GM21360 (cell line): Measurements from ENCODE around the gene PBXIP1.
A peak's percentile ranks its signal among the peaks of the same experiment; 100 is the strongest.
"Not testable (repeated sequence)": the region's sequence is repeated elsewhere in the genome, so short reads cannot be mapped to it uniquely, and the experiment has no call there.

Experiments
- ATAC-seq: cut with Tn5 transposase; IDR thresholded peaks from one replicate; pipeline ENCODE4 v1.9.1; 2021; ENCODE audit warnings: mild to moderate bottlenecking, moderate library complexity; ENCODE audit not compliant: unreplicated experiment

PBXIP1 gene

DNA sequence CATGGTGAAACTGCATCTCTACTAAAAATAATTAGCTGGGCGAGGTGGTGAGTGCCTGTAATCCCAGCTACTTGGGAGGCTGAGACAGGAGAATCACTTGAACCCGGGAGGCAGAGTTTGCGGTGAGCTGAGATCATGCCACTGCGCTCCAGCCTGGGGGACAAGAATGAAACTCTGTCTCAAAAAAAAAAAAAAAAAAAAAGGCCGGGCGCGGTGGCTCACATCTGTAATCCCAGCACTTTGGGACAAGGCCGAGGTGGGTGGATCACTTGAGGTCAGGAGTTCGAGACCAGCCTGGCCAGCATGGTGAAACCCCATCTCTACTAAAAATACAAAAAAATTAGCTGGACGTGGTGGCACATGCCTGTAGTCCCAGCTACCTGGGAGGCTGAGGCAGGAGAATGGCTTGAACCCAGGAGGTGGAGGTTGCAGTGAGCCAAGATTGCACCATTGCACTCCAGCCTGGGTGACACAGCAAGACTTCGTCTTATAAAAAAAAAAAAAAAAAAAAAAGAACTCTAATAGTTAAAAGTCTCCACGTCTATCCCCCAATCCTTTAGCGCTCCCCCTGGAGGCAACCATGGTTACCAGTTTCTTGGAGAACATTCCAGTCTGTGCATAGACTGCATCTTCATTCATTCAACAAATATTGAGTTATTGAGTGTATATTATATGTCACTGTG lies 39.5 kb upstream of the PBXIP1 start:
- ATAC-seq, result not testable (repeated sequence)

DNA sequence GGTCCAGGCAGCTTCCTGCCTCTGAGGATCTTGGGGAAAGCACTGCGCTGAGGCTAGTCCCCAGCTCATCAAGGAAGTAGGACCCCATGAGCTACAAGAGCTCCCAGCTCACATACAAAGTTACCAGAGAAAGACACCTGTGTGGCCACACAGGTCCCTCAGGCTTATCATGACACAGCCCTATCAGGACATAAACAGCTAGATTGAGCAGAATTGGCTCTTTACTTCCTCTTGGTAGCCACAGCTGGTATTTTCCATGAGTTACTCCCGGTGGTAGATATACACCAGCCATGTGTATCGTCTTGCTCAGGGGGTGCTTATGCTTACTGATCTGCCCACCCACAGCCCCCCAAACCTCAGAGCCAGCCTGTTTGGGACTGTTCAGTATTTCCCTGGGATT lies 38.7 kb upstream of the PBXIP1 start:
- ATAC-seq, result no peak

DNA sequence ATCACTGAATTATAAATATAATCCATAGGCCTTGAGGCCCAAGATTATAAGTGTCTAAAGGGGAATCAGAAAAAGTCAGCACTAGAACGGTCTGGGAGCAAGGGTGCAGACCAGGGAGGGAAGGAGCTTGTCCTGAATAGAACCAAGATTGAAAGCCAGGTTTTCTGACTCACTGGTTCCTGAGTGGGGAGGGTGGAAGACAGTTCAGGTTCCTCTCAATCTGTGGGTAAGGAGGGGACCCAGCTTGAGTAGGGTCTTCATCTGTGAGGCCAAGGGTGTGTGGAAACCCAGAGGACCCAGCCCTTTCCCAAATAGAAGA lies 38.3 kb upstream of the PBXIP1 start:
- ATAC-seq, result no peak

DNA sequence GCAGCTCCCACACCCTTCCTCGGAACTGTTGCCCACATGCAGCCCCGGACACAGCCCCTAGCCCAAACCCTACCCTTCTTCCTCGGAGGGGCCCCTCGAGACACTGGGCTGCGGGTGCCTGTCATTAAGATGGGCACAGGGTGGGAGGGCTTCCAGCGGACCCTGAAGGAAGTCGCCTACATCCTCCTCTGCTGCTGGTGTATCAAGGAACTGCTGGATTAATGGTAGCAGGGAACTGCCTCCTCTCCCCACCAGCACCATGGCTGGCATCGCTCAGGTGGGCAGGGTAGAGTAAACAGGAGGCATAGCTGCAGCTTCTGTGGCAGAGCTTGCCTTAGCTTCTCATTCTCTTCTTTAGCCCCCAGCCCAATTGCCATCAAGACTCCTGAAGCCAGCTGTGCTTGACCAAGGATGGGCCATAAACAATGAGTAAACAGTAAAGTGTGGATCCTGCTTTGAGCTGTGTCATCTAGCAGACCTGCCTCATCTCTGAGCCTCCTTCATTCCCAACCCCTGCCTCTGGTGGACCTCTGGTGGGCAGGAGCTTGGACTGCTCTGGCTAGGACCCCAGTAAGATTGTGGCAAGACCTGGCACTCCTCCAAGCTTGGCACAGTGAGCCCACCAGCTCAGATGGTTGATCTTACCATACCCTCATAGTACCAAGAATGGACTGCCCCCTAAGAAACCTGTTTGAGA lies 37.8 kb upstream of the PBXIP1 start, which contains the start of gene LENEP:
Gene LENEP, plus strand, starts transcription at position 15 of the 697 bp plus-strand sequence. Its CDS starts 22 bp downstream, at position 37.
- ATAC-seq, result no peak

DNA sequence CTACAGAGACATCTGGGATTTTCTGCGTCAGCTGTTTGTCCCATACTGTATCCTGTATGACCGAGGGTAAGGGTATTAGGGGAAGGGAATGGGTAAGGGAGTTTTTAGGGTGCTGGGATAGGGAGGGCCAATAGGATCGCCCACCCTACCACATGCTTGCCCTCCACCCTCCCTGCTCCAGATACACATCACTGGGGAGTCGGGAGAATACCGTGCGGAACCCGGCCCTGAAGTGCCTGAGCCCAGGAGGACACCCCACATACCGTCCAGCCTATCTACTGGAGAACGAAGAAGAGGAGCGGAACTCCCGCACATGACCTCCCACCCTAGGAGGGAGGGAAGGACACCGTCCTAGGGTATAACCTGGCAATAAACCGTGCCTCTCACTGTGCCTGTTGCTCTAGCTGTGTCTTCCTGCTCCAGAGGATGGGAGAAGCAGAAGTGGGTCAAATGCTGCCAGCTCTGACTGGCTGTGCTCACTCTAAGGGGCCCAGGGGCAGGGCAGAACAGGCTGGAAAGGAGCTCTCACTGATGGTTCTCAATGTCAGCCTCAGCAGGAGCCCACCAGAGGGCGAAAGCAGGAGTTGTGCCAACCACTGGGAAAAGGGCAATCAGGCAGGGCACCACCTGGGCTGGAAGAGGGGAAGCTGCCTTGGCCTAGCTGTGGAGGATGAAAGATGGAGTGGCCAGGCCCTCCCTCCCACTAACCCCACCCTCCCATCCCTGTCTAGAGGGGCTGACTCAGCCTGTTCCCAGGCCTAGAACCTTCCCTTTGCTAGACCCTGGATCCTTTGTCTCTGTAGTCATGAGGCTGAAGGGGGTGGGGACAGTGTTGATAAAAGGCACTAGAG lies 37.0 kb upstream of the PBXIP1 start:
- no peak for ATAC-seq

DNA sequence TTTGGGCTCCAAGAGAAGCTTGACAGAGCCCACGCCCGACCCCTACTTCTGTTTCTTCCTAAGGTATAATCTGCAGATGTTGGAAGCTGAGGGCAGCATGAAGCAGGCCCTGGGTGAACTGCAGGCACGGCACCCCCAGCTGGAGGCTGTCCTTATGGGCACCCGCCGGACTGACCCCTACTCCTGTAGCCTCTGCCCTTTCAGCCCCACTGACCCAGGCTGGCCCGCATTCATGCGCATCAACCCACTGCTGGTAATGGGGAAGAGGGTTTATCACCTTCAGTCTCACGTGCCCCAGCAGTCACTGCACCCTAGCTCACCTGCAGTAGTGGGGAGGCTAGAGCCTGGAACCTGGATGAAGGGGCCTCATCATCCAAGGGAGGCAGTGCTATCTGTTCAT lies 34.4 kb upstream of the PBXIP1 start:
- no peak for ATAC-seq

DNA sequence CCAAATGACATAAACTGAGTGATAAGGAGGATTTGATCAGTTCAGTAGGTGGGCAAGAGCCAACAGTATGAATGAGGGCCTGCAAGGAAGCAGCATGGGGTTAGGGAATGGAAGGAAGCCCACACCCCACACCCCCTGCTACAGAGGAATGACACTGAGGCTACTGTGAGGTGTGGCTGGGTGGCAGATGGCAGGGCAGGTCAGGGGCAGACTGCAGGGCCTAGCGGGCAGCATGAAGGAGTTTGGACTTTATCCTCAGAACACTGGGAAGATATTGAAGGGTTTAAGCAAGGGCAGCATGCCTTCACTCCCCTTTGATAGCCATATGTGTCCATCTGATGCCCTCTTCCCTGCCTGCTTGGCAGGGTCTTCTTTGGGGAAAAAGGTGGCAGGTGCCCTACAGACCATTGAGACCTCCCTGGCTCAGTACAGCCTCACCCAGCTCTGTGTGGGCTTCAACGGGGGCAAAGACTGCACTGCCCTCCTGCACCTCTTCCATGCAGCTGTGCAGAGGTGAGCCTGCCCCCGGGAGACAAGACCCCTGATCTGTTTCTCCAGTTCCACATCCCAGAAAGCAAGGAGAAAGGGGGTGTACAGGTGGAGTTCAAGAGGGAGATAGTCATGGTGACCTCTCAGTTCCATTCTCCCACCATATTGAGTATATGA lies 33.4 kb upstream of the PBXIP1 start:
- no peak for ATAC-seq

DNA sequence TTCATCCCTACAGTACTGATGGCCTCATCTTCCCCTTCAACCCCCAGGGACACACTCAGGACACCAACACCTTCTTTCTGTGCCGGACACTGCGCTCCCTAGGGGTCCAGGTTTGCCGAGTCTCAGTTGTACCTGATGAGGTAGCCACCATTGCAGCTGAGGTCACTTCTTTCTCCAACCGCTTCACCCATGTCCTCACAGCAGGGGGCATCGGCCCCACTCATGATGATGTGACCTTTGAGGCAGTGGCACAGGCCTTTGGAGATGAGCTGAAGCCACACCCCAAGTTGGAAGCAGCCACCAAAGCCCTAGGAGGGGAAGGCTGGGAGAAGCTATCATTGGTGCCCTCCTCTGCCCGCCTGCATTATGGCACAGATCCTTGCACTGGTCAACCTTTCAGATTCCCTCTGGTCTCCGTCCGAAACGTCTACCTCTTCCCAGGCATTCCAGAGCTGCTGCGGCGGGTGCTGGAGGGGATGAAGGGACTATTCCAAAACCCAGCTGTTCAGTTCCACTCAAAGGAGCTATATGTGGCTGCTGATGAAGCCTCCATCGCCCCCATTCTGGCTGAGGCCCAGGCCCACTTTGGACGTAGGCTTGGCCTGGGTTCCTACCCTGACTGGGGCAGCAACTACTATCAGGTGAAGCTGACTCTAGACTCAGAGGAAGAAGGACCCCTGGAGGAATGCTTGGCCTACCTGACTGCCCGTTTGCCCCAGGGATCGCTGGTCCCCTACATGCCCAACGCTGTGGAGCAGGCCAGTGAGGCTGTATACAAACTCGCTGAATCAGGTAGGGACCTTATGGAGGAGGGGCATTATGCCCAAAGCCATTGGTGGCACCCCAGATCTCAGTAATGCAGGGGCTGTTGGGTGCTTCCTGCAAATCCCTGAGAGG lies 32.4 kb upstream of the PBXIP1 start:
- ATAC-seq, result no peak

DNA sequence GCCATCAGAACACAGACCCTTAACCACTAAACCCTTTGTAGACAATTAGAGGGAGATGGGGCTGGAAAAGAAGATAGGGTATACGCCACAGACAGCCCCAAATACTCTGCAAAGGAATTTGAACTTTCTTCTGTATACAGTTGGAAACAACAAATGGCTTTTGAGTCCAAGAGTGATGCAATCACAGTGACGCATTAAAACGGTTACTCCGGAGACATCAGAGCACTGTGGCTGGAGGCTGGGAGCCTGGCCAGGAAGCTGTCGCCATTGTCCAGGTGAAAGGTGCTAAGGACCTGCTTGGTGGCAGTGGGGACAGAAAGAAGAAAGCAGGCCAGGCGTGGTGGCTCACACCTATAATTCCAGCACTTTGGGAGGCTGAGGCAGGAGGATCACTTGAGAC lies 31.4 kb upstream of the PBXIP1 start:
- ATAC-seq, result no peak

DNA sequence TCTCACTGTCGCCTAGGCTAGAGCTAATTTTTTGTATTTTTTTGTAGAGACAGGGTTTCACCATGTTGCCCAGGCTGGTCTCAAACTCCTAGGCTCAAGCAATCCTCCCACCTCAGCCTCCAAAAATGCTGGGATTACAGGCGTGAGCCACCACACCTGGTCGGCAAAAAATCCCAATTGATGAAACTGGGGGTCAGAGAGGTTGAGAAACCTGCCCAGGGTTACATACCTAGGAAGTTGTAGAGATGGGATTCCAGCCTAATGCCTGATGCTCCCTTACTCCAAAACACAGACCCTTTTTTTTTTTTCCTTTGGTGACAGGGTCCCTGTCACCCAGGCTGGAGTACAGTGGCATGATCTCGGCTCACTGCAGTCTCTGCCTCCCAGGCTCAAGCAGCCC lies 30.8 kb upstream of the PBXIP1 start:
- ATAC-seq, result not testable (repeated sequence)

DNA sequence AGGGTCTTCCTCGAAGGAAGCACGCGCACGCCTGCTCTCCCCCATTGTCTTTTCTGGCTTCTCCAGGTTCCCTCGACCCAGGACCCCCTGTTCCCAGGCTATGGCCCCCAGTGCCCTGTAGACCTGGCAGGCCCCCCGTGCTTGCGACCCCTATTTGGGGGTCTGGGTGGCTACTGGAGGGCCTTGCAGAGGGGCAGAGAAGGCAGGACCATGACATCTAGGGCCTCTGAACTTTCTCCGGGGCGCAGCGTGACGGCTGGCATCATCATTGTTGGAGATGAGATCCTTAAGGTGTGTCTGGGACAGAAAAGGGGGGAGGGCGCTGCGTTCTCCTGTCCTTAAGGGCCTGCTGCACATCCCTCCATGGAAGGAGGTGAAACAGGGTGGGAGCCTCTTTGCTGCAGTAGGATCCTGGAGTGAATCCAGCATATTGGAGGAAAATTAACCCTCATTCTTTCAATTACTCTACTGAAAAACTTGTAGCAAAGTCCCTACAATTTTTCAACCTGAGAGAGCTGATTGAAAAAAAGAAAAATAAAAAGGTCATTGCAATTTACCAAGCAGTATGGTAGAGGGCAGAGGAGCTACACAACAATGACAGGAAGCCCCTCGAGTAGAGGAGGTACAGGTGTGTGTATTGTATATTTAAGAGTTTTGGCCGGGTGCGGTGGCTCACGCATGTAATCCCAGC lies 28.0 kb upstream of the PBXIP1 start:
- no peak for ATAC-seq

DNA sequence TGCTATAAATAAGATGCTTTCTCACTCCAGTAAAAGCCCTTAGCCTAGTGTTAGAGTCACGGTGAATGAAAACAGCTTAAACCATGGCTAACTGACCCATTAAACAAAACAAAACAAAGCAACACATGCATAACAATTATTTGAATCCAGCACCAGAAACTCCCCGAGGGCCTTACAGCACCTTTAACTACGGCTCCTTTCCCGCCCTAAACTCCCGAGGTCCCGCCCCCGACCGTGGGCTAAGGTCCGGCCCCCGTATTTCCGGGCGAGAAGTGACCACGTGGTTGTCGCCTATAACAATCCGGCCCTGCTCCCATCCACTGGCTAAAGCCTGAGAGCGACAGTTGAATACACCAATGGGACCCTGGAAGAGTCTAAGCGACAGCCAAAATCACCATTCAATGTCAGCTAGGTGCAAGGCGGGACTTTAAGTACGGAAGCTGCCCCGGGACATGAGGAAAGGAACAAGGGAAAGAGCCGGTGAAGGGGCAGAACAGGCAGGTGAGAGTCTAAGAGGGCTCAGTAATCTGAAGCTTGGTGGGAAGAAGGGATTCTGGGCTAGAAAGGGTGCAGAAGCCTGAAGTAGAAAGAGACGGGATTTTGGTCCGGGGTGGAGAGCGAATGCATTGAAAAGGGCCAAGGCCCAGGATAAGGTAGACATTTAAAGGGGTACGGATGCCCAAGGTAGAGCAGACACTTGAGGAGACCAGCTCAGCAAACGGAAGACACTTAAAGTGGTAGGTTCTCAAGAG lies 27.2 kb upstream of the PBXIP1 start, which contains the start of gene FLAD1:
Gene FLAD1, plus strand, starts transcription at position 448 of the 752 bp plus-strand sequence. CDS start 351 bp downstream, outside the sequence.
- peak; percentile 92 for ATAC-seq

DNA sequence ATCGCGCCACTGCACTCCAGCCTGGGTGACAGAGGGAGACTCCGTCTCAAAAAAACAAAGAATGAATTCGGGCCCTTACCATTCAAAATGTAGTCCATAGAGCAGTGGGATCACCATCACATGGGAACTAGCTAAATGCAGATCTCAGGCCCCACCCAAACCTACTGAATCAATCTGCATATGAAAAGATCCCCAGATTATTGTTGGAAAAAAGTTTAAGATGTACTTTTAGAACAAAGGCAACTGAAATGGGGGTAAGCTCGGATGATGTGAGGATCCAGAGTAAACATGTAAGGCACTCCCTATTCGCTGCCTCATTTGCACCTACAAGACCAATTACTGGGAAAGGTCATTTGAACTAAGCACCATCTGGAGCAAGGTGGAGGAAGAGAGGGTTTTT lies 26.4 kb upstream of the PBXIP1 start:
- ATAC-seq, result no peak

DNA sequence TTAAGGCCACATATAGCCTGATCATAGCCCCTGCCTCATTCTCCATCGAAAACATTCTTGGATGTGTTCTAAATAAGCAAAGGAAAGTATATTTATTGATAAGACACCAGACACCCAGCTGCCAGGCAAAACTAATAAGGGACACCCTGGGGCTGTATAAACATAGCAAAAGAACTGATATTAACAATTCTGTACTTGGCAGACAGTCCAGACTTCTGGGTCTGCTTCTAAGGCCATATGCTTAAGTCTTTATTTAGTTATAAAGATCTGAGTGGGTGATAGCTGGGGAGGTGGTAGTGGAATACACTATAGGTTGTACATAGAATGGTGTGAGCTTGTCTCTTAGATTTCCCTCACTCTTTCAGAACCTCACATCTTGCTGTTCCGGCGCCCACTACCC lies 22.5 kb upstream of the PBXIP1 start:
- ATAC-seq, result no peak

DNA sequence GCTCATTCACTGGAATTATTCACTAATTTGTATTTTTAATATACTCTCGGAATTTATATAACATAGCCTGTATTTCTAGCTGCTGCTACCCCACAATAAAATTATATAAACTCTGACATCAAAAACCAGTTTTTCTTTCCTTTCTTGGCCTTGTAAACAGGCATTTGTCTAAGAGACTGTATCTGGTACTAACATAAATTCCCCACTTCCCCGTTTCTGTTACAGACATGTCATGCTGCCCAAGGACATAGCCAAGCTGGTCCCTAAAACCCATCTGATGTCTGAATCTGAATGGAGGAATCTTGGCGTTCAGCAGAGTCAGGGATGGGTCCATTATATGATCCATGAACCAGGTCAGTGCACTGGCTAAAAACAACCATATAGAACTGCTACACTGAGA lies 21.9 kb upstream of the PBXIP1 start:
- not testable (repeated sequence) for ATAC-seq

DNA sequence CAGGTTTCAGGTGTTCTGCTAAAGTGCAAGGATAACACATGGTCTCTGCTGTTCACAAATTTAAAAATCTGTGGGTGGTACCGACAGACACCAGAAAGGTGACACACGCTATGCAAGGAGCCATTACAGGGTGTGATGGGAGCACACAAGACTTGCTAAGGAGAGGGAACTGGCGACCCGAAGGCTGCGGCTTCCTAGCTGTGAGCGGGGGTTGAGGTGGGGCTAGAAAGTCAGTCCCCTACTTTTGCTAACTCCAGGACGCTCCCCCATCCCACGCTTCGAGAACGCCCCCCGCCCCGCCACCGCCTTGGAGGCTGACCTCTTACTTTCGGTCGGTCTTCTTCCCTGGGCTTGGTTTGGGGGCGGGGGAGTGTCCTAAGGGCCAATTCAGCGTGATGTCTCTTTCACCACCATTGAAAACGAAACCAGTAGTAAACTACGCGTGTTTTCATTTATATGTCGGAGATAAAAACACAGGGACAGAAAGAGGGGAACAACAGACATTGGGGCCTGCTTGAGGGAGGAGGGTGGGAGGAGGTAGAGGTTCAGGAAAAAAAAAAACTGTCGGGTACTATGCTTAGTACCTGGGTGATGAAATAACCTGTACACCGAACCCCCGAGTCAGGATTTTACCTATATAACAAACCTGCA lies 19.6 kb upstream of the PBXIP1 start:
- ATAC-seq, result no peak

DNA sequence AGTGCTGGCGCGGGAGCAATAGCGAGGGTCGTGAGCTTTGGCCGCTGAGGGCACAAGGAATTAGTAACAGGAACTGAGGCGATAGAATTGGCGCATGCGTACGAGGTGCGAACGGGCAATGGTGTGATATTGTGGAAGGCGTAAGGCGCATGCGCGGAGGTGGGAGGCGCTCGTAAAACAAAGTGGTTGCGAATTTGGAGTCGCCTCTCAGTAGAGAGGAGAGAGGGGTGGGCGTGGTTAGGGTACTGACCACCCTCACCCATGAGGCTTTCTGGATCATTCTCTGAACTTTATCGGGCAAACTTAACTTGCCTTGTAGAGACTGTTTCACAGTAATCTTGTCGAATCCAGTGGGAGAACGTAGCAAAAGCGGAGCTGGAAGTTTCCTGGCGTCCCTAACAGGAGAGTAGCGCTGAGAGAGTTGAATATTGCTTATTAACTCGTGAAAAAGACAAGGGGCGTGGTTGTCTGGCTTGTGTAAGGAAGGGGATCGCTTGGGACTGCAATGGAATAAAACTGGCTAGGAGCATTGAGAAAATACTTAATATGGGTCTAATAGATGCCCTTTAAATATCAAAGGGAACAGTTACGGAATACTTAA lies 19.0 kb upstream of the PBXIP1 start:
- ATAC-seq, result peak; percentile 36
